HG03066 (cell line): ENCODE measurements around the gene ENTPD6.

ENCODE experiments used
- ATAC-seq: cut with Tn5 transposase; IDR thresholded peaks from one replicate; pipeline ENCODE4 v1.9.1; 2021; ENCODE audit warnings: low read depth; ENCODE audit not compliant: unreplicated experiment

ENTPD6 gene

GRCh38 chr20:25207149-25207959 is 11.8 kb downstream of the ENTPD6 start:
- ATAC-seq: no peak

GRCh38 chr20:25207960-25208534 is 12.5 kb downstream of the ENTPD6 start:
- ATAC-seq: no peak

GRCh38 chr20:25209400-25209799 is 13.9 kb downstream of the ENTPD6 start:
- no peak for ATAC-seq

- no peak for ATAC-seq
These were observed 14.4 kb downstream of the ENTPD6 start for GRCh38 chr20:25209911-25210310.

GRCh38 chr20:25211273-25211672 is 15.8 kb downstream of the ENTPD6 start:
- ATAC-seq: no peak

- ATAC-seq: no peak
These were observed 16.7 kb downstream of the ENTPD6 start for GRCh38 chr20:25212242-25212641.

GRCh38 chr20:25213566-25214425 is 18.3 kb downstream of the ENTPD6 start:
- no peak for ATAC-seq

- ATAC-seq: no peak
These were observed 18.9 kb downstream of the ENTPD6 start for GRCh38 chr20:25214426-25214790.

GRCh38 chr20:25214819-25215218 is 19.3 kb downstream of the ENTPD6 start:
- no peak for ATAC-seq

GRCh38 chr20:25215521-25215920 is 20.0 kb downstream of the ENTPD6 start:
- no peak for ATAC-seq

GRCh38 chr20:25216199-25216945 is 20.9 kb downstream of the ENTPD6 start:
- ATAC-seq: no peak

GRCh38 chr20:25217161-25218108 is 21.9 kb downstream of the ENTPD6 start:
- ATAC-seq: no peak

- ATAC-seq: no peak
These were observed 22.6 kb downstream of the ENTPD6 start for GRCh38 chr20:25218109-25218486.

- ATAC-seq: no peak
These were observed 23.0 kb downstream of the ENTPD6 start for GRCh38 chr20:25218492-25218891.

- ATAC-seq: no peak
These were observed 23.9 kb downstream of the ENTPD6 start for GRCh38 chr20:25219365-25219764.

GRCh38 chr20:25220021-25220730 is 24.7 kb downstream of the ENTPD6 start:
- no peak for ATAC-seq

- ATAC-seq: no peak
These were observed 25.5 kb downstream of the ENTPD6 start for GRCh38 chr20:25220810-25221591.
